HL-60/S4 (cell line): ENCODE results near the gene ZFYVE9.
"Not testable (repeated sequence)": the region's sequence is repeated elsewhere in the genome, so short reads cannot be mapped to it uniquely, and the experiment has no call there.

Experiments used
- in situ Hi-C: fragments of 300-500 bp; cut with MboI; formaldehyde crosslinking; loops from 2 replicates; pipeline ENCODE4 v1.14.3; 2022; ENCODE audit warnings: low sequenced_read_pairs

ZFYVE9 gene

DNA sequence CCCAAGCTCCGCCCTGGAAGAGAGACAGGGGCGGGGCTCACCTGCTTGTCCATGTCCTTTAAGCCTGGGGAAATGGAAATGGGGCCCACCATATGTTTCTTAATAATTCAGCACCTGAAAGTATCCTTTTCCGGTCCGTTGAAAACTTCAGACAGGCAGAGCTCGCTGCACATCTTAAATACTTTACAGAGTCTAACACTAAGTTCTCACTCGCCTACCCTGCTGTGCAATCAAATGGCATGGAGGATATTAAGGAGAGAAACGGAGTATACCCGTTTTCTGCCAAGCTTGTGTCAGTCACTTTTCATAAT is 224.6 kb downstream of the ZFYVE9 start:
- in situ Hi-C loops: no loop called here

- in situ Hi-C loops: no loop called here
Measured at GRCh38 chr1:52367272-52367671, 225.4 kb downstream of the ZFYVE9 start.

- in situ Hi-C loops: no loop called here
Measured at GRCh38 chr1:52368383-52369172, 226.7 kb downstream of the ZFYVE9 start.

- in situ Hi-C loops: not testable (repeated sequence)
Measured at GRCh38 chr1:52369851-52370250, 228.0 kb downstream of the ZFYVE9 start.

- in situ Hi-C loops: no loop called here
Measured at GRCh38 chr1:52385376-52385775, 243.5 kb downstream of the ZFYVE9 start.

- in situ Hi-C loops: no loop called here
Measured at GRCh38 chr1:52386458-52386857, 244.6 kb downstream of the ZFYVE9 start.

- in situ Hi-C loops: no loop called here
Measured at GRCh38 chr1:52393174-52393573, 251.3 kb downstream of the ZFYVE9 start.
